Neural crest cell (in vitro differentiated cells): Measurements from ENCODE around the gene NHEJ1. TPM values are rescaled to one million over a fixed set of nuclear protein-coding genes. Genes with fewer than 3 reads are reported as not detected.

Experiments
- DNase-seq: peaks from one replicate; pipeline ENCODE4 v3.0.0; 2021; ENCODE audit warnings: low read depth, mixed read lengths, low spot score
- H3K27ac Mint-ChIP-seq: one replicate; pipeline ENCODE4 v1.8.0; 2021; ENCODE audit warnings: mild to moderate bottlenecking, mixed read lengths; ENCODE audit not compliant: unreplicated experiment
- H3K27me3 Mint-ChIP-seq: 2 replicates; pipeline ENCODE4 v1.8.0; 2021; ENCODE audit warnings: low read depth, mild to moderate bottlenecking, mixed read lengths
- H3K36me3 Mint-ChIP-seq: 2 replicates; pipeline ENCODE4 v1.8.0; 2021; ENCODE audit warnings: low read depth, mild to moderate bottlenecking, mixed read lengths
- H3K4me1 Mint-ChIP-seq: 2 replicates; pipeline ENCODE4 v1.8.0; 2021; ENCODE audit warnings: mixed read lengths
- H3K4me3 Mint-ChIP-seq: one replicate; pipeline ENCODE4 v1.8.0; 2021; ENCODE audit warnings: mild to moderate bottlenecking, mixed read lengths
- H3K9me3 Mint-ChIP-seq: 2 replicates; pipeline ENCODE4 v1.8.0; 2021; ENCODE audit warnings: mixed read lengths
- CTCF ChIP-seq: fragments of 200-600 bp; sonication (generic); conservative IDR thresholded peaks from 2 replicates; pipeline ENCODE4 v1.5.0; 2021; ENCODE audit warnings: antibody characterized with exemption, mild to moderate bottlenecking
- total RNA-seq: library from RNA; stranded (reverse); gene quantifications from 2 replicates; pipeline ENCODE4 v1.2.1, GENCODE V29; 2021

Gene NHEJ1
- total RNA-seq, 1 donor from 2014 or later, result 26.8 TPM

- Mint-ChIP-seq H3K4me3 (peak overlapping the region; percentile 57), H3K27me3 (no peaks in the 10 kb centered on the region), H3K9me3 (no peaks in the 10 kb centered on the region), H3K36me3 (peaks cover 6% of the 10 kb centered on the region), H3K4me1 (peaks cover 10% of the 10 kb centered on the region), H3K27ac (no peak overlapping the region)
- no peak for TF ChIP-seq CTCF
- no peak for DNase-seq
These were observed 22.6 kb upstream of the NHEJ1 start for GRCh38 chr2:219183151-219183772.

- no peak for DNase-seq
These were observed 21.9 kb upstream of the NHEJ1 start for GRCh38 chr2:219182331-219183150.

GRCh38 chr2:219181531-219181930 lies 20.9 kb upstream of the NHEJ1 start:
- H3K4me3 Mint-ChIP-seq, result peak overlapping the region; percentile 89
- no peaks in the 10 kb centered on the region for H3K27me3 Mint-ChIP-seq
- H3K27ac Mint-ChIP-seq, result no peak overlapping the region
- DNase-seq, result no peak
- H3K4me1 Mint-ChIP-seq, result peaks cover 19% of the 10 kb centered on the region
- no peaks in the 10 kb centered on the region for H3K9me3 Mint-ChIP-seq
- H3K36me3 Mint-ChIP-seq, result peaks cover 6% of the 10 kb centered on the region
- TF ChIP-seq CTCF, result no peak

More at GRCh38 chr2:219182331-219183150, 21.9 kb upstream of the NHEJ1 start:
- Mint-ChIP-seq H3K4me3 (peak overlapping the region; percentile 57), H3K36me3 (peaks cover 6% of the 10 kb centered on the region), H3K4me1 (peaks cover 13% of the 10 kb centered on the region), H3K27me3 (no peaks in the 10 kb centered on the region), H3K27ac (no peak overlapping the region), H3K9me3 (no peaks in the 10 kb centered on the region)
- TF ChIP-seq CTCF, result no peak

GRCh38 chr2:219180961-219181360 lies 20.3 kb upstream of the NHEJ1 start:
- Mint-ChIP-seq H3K36me3 (peaks cover 6% of the 10 kb centered on the region), H3K27ac (no peak overlapping the region), H3K4me3 (peak overlapping the region; percentile 89)

More at GRCh38 chr2:219180961-219181360, 20.3 kb upstream of the NHEJ1 start:
- no peak for DNase-seq
- H3K9me3 Mint-ChIP-seq, result no peaks in the 10 kb centered on the region
- TF ChIP-seq CTCF, result no peak
- peaks cover 21% of the 10 kb centered on the region for H3K4me1 Mint-ChIP-seq
- H3K27me3 Mint-ChIP-seq, result no peaks in the 10 kb centered on the region
